Hippocampal formation (tissue), 2 donors: ENCODE results near the gene AGAP4.
"Not testable (repeated sequence)": the region's sequence is repeated elsewhere in the genome, so short reads cannot be mapped to it uniquely, and the experiment has no call there.

Source experiments
- DNase-seq, 2 donors: peaks; one replicate each; lab custom pipeline; 2025; lab: John Stamatoyannopoulos, UW

Gene AGAP4

DNA sequence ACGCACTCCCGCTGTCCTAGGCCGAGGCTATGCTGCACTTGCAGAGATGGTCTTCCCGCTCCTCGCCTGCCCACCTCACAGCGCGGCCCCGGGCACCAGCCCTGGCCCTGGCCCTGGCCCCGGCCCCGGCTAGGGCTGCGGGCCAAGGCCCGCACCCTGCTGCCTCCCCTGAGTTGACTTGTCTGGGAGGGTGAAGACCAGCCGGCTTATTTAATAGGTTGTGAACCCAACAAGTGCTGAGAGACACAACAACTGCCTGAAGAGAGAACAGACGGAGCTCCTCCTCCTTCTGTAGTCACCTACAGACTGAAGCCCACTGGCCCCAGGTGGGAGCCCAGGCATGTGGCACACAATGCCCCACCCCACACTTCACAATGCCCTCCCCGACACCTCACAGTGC is at the start of gene AGAP4:
Gene AGAP4 (minus strand): TSS at position 101 of the 400 bp plus-strand sequence. CDS start 153 bp downstream, outside the sequence.
- DNase-seq, result not testable (repeated sequence)

DNA sequence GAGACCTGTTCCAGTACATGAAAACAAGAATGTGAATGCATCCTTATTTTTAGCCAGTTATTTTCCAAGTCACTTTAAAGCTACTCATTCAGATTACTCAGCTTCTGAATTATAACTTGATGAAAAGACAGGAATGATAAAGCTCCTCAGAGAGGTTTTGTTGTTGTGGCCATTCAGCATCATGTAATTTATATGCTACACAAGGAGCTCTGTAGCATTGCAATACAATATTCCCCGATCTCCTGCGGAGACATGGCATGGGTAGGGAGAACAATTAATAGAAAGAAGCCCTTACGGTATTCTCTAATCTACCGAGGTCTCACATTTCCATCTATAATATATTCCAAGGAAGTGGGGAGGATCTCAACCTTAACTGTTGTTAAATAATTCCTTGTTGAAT is 43.4 kb upstream of the AGAP4 start:
- DNase-seq, result not testable (repeated sequence)

DNA sequence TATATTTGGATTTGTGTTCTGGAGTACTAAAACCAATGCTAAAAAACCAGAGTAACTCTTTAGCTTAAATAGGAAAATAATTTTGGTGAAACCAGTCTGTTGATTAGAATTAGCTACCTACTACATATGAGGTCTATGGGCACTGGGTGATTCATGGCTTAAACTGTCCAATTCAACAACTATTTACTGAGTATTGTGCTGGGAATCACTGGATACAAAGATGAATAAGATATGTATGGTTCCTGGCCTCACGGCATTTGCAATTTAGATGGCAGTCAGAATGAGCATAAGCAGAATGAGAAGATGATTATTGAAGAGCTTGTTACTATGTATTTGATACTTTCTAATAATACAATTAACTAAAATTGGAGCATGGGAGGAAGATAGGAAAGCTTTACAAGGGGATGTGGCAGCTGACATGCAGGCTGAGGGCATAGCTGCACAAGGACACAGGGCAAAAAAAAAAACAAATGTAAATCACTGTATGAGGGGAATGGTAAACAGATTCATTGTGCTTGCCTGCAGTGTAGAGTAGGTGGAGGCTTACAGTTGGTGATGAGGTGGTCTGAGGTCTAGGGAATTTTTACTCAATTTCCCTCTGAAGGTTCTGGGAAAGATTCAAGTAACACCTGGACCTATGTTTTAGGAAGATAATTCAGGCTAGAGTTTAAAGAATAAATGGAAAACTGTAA is 42.4 kb upstream of the AGAP4 start:
- DNase-seq, result not testable (repeated sequence)

DNA sequence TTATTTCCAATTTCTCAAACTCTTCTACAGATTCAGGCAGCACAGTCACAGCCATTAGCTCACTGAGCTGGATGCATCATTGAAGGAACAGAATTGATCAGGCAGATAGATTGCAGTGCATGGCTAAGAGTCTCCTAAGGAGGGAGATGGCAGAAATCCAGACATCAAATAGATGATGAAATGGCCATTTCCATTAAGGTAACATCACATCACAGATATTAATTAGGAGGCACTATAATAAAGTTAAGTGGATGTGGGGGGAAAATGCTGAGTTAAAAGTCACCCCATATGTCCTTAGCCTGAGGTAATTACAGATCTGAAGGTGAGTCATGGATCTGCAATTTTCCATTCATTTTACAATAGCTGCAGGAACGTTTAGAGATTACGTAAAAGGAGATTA is 35.6 kb upstream of the AGAP4 start:
- DNase-seq, result not testable (repeated sequence)

GRCh38 chr10:45865404-45865803 is 18.1 kb upstream of the AGAP4 start:
- DNase-seq, result not testable (repeated sequence)

- not testable (repeated sequence) for DNase-seq
These were observed 17.0 kb upstream of the AGAP4 start for GRCh38 chr10:45864264-45864663.

GRCh38 chr10:45863632-45864031 is 16.3 kb upstream of the AGAP4 start:
- DNase-seq, result not testable (repeated sequence)

DNA sequence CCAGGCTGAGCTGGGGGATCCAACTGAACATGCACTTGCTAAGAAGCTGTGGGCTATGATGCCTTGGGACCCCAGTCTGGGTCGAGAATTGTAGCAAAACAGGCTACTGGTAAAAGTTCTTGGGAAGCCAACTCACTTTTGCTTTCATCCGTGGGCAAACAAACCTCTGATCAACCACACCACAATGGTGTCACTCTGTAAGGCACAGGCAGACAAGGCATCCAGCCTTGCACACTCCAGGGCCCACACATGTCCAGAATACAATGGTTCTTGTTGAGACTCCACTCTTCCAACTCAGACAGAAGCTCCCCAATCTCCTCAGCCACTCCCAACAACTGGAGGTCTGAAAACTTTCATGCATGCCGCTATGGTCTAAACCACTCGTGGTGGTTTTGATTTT is 10.6 kb upstream of the AGAP4 start:
- DNase-seq, result not testable (repeated sequence)

- not testable (repeated sequence) for DNase-seq
These were observed 1.2 kb upstream of the AGAP4 start for GRCh38 chr10:45848467-45848866.

DNA sequence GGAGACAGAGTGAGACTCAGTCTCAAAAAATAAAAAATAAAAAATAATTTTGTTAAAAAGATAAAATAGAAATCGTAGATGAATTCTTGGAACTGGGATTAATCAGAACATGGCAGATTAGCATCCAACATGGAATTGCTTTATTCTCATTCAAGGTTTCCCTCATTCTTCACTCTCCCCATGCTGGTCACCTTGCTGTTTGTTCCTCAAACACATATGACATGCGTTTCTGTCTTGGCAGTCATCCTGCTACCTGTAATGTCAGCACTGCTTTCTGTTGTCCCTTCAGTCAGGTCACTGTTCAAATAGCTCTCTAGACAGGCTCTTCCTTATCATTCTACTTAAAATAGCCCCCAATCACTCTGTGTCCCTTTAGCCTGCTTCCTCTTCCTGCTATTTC is 24.4 kb downstream of the AGAP4 start:
- DNase-seq, result not testable (repeated sequence)

DNA sequence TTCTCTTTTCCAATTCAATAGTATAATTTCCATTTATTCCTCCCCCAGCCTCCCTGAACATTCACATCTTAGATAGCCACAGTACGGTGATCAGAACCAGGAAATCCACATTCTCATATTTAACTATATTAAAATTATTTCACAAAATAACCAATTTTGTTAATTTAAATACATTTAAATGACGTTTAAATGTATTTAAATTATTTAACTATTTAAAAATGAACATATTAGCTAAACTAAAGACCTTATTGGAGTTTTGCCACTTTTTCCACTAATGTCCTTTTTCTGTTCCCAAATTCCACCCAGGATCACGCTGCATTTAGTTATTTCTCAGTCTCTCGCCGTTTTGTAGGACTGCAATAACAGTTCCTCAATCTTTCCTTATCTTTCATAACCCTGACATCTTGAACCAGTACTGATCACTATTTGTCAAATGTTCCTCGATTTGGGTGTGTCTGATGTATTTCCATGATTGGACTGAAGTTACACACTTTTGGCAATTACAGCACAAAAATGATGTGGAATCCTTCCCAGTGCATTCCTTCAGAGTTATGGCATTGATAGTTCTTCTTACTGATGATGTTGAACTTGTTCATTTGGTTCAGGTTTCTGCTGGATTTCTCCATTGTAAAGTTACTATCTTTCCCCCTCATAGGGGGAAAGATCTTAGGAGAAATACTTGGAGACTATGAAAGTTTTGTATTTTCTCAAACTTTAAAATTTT is 27.0 kb downstream of the AGAP4 start:
- DNase-seq, result not testable (repeated sequence)

DNA sequence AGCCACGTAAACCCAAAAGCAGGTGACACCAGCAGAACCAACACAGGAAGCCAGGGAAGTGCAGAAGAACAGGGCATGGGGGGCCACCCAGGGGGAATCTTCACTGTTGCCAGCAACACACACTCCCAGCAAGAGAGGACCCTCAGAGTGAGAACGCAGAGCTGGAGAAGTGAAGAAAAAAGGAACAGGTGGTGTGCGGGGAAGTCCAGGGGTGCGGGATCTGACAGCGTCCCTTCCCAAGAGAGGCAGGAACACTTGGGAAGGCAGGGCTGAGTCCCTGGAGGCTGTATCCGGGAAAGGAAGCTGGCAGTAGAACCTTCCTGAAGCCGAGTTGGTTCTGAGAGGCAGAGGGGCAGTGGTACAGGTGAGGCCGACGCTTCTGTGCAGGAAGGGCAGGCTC is 27.7 kb downstream of the AGAP4 start:
- DNase-seq, result no peak

DNA sequence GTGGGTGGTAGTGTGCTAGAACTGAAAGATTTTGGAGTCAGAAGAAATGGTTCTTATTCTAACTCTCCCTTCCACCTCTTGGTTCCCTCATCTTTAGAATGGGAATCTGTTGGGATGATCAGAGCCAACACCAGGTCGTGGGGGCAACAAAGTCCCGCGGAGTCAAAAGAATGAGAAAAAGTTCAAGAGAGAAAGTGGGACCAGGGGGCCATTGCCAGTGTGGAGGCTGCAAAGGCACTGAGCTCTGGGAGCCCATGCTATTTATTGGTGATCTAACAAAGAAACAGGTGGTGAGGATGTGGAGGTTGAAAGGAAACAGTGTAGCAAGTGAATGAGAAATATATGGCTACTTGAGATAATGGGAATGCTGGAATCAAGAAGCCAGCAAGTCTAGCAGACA is 29.4 kb downstream of the AGAP4 start:
- DNase-seq, result no peak

- no peak for DNase-seq
These were observed 30.0 kb downstream of the AGAP4 start for GRCh38 chr10:45817130-45817859.

DNA sequence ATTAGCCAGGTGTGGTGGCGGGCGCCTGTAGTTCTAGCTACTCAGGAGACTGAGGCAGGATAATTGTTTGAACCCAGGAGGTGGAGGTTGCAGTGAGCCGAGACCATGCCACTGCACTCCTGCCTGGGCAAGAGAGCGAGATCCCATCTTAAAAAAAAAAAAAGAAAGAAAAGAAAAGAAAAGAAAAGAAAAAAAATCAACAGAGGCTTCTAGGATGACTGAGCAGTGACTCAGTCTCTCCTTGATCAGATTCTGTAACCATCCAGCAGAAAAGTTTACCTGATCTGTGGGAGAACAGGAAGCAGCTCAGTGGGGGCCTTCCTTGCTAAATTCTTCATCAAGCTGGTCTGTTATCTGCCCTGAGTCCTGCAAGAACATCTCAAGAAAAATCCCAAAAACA is 33.2 kb downstream of the AGAP4 start:
- not testable (repeated sequence) for DNase-seq

DNA sequence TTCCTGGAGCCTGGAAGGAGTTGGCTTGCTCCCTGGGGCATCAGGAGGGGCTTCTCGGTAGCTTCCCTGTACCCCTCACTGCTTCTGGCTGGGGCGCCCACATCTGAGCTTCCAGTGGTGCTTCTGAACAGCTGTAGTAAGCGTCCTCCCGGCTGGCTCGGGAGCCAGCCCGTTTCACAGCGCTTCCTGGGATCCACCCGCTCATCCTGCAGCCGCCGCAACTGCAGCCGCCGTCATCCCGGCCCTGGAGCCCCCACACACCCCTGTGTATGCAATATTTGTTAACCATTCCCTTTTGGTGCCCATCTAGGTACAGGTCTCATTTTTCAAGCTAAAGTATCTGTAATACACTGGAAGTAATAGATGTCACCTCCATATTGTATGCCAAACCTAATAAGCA is 34.3 kb downstream of the AGAP4 start:
- not testable (repeated sequence) for DNase-seq

DNA sequence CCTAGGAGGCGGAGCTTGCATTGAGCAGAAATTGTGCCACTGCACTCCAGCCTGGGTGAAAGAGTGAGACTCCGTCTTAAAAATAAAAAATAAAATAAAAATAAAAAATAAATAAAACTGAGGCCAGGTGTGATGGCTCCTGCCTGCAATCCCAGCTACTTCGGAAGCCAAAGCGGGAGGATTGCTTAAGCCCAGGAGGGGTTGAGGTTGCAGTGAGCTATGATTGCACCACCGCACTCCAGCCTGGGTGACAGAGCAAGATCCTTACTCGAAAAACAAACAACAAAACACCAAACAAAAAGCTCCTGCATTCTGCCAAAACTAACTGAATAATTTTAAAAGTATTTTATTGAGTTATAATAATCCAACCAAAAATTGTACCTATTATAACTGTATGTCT is 36.2 kb downstream of the AGAP4 start:
- DNase-seq, result no peak

DNA sequence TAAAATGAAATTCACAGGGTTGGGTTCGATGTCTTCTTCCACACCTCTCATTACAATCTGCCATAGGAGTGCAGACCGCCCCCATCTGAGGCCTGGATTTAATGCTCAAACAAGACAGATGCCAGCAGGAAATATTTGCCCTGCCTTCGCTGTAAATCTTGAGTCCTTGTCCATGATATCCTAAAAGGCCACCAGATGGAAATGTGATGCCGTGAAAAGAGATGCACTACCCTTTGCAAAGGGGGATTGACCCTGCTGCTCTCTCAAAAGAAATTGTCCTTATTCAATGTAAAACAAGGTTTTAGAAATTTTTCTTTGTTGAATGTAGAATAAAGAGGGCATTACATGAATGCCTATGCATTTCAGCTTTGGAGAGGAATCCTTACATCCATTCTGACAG is 37.5 kb downstream of the AGAP4 start:
- no peak for DNase-seq

DNA sequence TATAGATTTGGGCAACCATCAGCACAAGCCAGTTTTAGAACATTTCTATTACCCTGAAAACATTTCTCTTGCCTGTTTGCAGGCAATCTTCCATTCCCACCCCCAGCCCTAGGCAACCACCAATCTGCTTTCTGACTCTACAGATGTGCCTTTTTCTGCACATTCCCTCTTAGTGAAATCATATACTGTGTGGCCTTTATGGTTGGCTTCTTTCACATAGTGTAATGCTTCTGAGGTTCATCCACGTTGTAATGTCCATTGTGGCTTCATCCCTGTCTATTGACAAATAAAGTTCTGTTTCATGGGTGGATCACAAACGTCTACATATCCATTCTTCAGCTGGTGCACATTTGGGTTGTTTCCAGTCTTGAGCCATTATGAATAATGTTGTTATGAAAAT is 42.3 kb downstream of the AGAP4 start:
- DNase-seq, result not testable (repeated sequence)

DNA sequence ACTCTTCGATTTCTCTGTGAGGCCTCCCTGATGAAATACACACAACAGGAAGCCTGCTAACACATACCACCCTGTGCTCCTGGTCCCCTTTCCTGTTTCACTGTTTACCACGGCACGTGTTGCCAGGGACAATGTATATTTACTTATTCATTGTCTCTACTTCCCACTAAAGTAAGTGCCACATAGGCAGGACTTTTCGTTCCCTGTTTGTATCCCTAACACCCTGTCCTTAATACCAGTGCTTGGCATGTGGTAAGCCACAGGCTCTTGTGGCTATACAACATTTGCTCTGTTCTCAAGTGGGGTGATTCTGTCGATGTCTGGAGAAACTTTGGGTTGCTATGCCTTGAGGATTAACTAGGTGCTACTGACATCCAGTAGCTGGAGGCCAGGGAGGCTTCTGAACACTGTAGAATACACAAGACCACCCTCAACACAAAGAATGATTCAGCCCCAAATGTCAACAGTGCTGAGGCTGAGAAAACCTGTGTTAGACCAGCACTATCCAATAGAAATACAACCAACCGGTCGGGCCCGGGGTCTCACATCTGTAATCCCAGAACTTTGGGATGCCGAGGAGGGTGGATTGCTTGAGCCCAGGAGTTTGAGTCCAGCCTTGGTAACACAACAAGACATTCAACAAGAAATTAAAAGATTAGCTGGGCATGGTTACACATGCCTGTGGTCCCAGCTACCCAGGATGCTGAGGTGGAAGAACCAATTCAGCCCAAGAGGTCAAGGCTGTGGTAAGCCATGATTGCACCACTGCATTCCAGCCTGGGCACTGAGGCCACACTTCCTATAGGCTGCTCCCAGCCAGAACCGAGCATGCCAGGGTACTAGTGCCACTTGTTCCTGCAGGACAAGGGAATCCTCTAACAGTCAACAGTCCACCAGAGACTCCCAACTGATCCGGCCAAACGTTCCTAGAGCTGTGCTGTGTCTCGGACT is 44.0 kb downstream of the AGAP4 start:
- DNase-seq, result not testable (repeated sequence)

- DNase-seq, result not testable (repeated sequence)
These were observed 52.5 kb downstream of the AGAP4 start for GRCh38 chr10:45794761-45795160.
